SHP77 (cell line): Measurements from ENCODE around the gene FBXL15.
A peak's percentile ranks its signal among the peaks of the same experiment; 100 is the strongest.

Experiments used
- DNase-seq, 2 experiments: peaks; one replicate each; lab custom pipeline; 2025; lab: John Stamatoyannopoulos, UW

FBXL15 gene

DNA sequence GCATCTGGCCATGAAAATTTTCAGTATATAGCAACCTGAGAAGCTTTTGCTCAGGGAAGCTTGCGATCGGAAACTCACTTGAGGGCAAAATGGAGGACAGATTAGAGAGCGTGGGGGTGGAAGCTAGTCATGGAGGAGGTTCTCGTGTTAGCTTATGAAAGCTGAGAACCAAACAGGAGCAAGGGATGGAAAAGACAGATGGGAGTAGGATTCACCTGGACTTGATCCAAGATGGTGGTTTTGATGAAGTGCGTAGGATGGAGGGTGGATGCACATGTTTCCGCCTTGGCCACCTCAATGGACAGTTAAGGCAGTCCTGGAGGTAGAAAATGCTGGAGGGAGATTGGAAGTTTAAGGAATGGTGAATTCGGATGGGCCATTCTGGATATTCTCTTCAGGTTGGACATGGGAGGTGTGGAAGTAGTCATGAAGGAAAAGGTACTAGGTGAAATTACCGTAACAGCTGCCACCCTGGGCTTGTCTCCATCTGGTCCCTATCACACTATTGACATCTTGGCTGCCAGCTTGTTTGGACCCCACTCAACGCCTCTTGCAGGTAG, 37.0 kb downstream of the FBXL15 start:
- DNase-seq, result no peak

DNA sequence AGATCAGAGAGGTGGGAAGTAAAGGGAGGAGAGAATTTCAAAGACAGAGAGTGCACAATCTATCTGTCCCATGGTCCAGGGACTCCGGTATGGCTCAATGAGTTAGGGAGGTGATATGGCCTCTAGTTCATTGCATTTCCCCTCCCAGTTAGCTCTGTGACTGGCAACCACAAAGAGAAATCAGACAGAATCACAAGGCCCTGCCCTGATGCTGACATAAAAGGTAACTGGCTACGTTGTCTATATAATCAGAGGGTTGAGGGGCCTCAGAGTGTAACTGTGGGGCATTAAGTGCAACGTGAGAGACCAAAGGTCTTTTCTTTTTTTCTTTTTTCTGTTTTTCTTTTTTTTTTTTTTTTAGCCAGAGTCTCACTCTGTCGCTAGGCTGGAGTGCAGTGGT, 38.0 kb downstream of the FBXL15 start:
- no peak for DNase-seq

DNA sequence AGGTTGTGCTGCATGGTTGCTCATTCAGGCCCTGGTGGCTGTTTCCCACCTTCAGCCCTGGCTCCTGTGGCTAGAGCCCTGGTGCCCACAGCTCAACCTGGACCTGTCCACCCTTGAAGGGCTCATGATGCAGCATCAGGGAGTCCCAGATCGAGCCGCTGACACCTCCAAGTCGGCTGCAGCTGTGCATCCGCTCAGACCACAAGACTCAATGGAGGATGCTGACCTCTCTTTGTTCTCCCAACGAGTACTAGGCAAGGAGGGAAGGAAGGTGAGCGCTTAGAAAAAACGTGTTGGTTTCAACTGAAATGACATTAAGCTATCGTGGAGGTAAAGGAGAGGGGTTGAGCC, 40.2 kb downstream of the FBXL15 start:
- DNase-seq, result peak; percentile 58 to 61

DNA sequence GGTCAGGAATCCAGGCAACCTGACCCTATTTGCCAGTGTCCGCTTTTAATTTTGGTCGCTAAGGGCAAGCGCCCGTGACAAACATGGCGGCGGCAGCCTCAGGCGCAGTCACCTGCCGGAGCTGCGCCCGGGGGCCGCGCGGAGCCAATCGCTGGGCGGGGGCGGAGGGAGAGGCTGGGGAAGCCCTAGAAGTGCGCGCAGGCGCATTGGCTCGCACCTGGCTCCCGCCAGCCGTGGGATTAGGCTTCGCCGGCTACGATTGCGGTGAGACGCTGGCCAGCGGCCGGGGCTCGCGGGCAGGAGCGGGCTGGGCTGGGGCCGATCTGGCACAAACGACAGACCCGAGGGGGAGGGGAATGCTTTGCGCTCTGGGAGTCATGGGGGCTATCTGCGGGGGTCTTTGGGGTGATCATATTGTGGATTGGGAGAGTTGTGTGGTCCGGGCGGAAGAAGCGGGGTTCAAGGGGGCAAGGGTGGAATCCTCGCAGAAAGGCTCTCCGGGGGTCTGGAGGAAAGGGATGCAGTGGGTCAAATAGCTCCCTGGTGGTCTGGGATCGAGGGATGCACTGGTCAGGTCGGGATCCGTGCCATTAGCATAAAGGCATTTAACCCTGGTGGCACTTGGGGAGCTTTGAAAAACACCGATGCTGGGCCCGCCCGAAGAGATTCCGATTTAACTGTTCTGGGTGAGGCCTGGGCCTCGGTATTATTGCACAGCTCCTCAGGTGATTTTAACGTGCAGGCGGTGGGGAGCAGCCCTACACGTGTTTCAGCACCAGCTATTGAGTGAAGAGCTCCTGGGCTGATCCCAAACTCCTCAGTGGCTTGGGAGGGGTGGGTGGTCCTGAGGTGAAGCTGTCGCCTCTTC, 40.8 kb downstream of the FBXL15 start:
- peak; percentile 79 to 95 for DNase-seq

DNA sequence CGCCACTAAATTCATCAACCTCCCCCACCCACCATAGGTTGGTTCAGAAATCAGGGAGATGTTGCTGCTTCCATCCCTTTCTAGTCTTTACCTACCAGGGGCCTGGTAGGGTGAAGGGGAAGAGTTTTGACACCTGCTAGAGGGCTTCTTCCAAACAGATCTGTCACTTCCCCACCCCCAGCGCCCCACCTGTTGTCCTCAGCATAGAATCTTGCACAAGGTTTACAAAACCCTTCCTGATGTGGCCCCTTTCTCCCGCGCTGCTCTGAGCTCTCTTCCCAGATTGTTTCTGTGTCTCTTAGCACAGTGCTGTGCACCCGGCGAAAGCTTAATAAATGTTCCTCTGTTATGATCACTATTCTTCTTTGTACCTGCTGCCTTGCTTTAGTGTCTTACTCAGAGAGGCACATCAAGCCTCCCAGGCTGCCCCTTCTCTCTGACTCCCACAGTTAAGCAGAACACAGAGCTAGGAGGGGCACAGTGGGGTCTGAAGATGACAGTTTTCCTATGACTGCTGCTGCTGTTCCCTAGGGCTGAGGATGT, 41.9 kb downstream of the FBXL15 start:
- DNase-seq, result no peak

DNA sequence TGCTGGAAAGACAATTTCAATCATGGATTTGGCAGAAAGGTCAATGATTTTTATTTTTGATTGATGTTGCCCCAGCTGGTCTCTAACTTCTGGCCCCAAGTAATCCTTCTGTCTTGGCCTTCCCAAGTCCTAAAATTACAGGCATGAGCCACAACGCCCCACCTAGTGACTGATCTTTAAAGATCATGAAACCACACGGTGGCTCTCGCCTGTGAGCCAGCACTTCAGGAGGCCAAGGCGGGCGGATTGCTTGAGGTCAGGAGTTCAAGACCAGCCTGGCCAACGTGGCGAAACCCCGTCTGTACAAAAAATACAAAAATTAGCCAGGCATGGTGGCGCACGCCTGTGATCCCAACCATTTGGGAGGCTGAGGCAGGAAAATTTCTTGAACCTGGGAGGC, 43.3 kb downstream of the FBXL15 start:
- no peak for DNase-seq

DNA sequence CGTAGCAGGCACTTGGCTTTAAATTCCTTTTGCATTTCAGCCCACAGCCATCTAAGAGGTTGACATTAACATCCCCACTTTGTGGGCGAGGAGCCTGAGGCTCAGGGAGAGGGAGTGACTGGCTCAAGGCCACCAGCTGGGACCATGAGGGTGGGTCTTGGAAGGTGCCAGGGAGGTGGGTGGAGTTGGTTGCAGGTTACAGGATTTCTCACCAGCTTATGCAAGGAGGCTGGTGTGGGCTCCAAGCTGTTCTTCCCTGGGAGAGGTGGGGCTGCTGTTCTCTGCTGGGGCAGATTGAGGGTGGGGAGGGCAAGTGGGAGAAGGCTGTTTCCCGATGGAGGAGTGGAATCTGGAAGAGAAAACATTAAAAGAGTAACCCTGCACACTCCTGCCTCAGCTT, 44.8 kb downstream of the FBXL15 start:
- no peak for DNase-seq

DNA sequence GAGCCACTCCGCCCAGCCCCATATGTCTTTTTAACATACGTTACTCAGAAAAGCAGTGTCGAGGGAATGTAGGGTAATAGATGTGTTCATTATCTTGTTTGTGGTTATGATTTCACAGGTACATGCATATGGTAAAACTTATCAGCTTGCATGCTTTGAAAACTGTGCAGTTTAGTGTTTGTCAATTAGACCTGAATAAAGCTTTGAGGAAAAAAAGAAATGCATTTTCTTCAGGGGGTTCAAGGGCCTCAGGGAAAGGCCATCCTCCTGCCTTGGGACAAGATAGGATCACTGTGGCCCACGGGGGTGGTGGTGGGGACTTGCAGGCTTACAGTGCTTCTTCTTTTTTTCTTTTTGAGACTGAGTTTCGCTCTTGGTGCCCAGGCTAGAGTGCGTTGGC, 46.7 kb downstream of the FBXL15 start:
- no peak for DNase-seq

DNA sequence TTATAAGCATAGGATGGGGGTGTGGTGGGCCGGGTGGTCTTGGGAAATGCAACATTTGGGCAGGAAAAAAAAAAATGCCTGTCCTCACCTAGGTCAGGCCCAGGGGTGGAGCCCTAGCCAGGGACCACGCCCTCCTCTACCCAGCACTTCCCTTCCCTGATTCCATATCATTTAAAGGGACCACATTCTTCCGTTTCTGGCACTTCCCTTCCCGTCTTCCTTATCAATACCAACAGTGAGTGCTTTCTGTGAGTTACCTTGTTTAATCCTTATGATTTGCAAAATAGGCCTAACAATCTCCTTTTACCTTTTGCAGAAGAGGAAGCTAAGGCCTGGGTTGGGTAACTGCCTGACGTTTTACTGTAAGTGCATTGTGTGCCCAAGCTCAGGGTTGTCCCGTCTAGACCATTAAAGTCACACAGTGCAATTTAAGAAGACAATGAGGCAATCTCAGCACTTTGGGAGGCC, 47.4 kb downstream of the FBXL15 start:
- no peak for DNase-seq

DNA sequence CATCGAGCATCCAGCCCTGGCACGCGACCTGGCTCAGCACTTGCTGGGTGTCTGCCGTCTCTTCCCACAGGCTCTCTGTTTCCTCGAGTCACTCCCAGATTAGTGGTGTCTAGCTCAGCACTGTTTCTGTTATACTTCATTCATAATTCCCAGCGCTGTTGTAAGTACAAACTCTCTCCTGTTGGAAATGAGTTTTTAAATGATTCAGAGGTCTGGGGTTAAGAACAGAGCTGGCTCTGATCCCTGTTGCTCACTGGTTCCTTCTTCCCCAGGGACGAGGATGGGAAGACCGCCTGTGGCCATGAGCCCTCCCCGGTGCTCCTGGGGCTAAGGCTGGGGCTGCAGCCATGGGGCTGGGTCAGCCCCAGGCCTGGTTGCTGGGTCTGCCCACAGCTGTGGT, 48.0 kb downstream of the FBXL15 start:
- DNase-seq, result no peak

DNA sequence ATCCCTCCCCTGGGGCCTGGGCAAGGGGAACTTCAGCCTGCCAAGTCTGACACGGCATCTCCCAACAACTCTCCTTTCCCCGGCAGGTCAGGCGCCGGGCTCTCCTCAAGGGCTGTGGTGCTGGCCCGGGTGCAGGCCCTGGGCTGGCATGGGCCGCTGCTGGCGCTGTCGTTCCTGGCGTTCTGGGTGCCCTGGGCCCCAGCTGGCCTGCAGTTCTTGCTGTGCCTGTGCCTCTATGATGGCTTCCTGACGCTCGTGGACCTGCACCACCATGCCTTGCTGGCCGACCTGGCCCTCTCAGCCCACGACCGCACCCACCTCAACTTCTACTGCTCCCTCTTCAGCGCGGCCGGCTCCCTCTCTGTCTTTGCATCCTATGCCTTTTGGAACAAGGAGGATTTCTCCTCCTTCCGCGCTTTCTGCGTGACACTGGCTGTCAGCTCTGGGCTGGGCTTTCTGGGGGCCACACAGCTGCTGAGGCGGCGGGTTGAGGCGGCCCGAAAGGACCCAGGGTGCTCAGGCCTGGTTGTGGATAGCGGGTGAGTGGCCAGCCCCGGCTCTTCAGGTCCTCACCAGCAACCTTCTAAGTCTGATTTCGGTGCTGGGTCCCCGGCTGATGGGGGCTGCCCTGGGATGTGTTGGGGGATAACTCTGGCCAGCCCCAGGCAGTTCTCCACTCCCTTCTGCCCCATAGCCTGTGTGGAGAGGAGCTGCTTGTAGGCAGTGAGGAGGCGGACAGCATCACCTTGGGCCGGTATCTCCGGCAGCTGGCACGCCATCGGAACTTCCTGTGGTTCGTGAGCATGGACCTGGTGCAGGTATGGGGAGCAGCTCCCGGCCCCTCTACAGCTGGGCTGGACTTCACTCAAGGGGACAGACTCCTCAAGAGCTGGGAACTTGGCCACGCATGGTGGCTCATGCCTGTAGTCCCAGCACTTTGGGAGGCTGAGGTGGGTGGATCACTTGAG, 50.2 kb downstream of the FBXL15 start:
- DNase-seq, result no peak
